NCI-H526 (cell line): Measurements from ENCODE around the gene NECTIN1.

Experiments used
- DNase-seq, 2 experiments: peaks; one replicate each; lab custom pipeline; 2025; lab: John Stamatoyannopoulos, UW

Gene NECTIN1

GRCh38 chr11:119713359-119714040, 15.5 kb downstream of the NECTIN1 start:
- no peak for DNase-seq

GRCh38 chr11:119712459-119713358, 16.3 kb downstream of the NECTIN1 start:
- DNase-seq, result no peak

- no peak for DNase-seq
Observed at GRCh38 chr11:119712006-119712405, 17.0 kb downstream of the NECTIN1 start.

- DNase-seq, result no peak
Observed at GRCh38 chr11:119711476-119711875, 17.5 kb downstream of the NECTIN1 start.

DNA sequence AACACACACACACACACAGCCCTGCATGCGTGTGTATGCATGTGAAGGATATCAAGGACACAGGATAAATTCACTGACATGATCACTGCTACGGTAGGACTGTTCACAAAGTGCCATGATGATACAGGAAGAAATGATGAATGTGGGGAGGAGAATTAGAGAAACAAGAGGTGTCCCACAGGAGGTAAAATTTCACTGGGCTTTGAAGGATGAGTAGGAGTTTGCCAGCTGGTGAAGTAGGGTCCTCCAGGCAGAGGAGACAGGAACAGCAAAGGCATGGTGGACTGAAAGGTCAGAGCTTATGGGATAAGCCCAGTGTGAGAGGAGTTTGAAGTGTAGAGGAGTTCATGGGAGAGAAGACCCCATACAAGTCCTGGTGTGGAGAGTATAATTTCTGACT, 18.6 kb downstream of the NECTIN1 start:
- DNase-seq, result no peak

DNA sequence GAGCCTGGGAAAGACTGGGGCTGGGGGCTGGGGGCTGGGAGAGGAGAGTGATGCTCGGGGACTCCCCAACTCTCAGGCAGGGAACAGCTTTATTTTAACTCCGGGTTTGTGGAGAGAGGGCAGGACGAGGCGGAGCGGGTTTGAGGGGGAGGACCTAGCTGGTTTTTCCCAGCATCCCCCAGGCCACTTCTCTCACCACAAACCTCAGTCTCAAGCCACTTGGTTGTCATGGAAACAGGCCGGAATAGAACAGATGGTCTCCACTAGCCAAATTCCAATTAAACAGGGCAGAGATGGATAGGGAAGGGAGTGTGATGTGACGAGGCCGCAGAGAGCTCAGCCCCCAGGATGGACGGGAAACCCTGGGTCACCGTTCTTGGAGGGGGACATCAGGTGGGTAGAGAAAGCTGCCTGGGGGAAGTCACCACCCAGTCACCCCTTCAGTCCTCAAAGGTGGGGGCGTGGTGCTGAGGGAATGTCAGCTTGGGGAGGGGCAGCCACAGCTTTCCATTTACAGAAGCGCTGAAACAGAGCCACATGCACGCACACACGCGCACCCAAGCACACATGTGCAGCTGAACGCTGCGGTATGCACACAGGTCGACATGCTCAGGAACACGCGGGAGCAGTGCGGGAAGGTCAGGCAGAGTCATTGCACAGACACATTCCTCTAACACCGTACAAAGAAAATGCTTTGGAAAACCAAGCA, 19.2 kb downstream of the NECTIN1 start:
- DNase-seq, result peak in 1 of 2 experiments; percentile 39

DNA sequence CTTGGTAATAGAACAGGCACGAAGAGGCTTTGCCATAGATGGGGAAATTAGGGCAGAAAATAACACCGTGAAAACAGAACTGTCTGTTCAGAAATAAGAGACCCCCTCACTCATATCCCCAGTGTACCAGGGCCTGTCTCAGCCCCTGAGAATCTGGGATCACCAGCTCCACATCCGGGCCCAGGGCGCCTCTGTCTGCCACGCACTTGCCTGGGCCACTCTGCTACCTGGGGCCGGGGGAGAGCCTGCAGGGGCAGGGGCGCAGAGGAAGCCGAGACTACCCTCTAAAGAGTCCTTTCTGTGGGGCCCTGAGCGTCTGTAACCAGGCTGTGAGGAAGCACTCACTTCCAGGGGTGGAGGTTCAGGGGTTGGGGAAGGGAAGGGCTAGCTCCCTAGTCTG, 19.8 kb downstream of the NECTIN1 start:
- no peak for DNase-seq

- no peak for DNase-seq
Observed at GRCh38 chr11:119708384-119708783, 20.6 kb downstream of the NECTIN1 start.

GRCh38 chr11:119706887-119707286, 22.1 kb downstream of the NECTIN1 start:
- no peak for DNase-seq

DNA sequence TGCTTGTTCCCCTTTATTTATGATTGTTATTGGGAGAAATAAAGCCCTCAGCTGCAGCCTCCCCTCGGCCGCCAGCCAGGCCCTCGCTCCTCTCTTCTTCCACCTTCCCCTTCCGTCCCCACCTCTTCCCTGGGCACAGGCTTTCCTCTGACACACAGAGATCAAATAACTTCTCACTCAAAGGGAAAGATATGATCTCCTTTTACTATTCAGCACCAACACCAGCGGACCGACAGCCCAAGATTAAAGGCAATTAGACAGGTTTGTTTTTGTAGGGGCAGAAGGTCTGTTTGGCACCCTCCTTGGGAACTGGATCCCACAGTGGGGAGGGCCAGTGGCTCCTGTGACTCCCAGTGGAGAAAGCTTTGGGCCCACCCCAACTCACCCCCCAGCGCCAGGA, 23.0 kb downstream of the NECTIN1 start:
- no peak for DNase-seq

- DNase-seq, result no peak
Observed at GRCh38 chr11:119705362-119705761, 23.6 kb downstream of the NECTIN1 start.

DNA sequence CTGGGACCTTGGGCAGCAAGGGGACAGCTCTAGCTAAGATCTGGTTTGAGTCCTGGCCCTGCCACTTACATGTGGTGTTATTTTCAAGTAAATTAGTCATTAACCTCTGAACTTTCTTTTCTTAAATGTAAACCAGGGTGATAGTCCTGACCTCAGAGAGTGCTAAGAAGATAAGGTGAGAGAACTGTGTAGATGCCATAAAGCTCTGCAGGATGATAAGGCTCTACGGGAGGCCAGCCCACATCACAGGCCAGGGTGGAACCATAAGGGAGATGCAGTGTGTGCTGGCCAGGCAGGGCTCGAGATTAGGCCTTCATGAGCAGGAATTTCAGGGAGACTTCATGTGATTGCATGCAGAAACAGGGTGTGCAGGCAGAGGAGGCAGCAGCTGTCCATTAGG, 24.2 kb downstream of the NECTIN1 start:
- no peak for DNase-seq

- DNase-seq, result peak in 1 of 2 experiments; percentile 43
Observed at GRCh38 chr11:119701591-119702549, 27.1 kb downstream of the NECTIN1 start.

DNA sequence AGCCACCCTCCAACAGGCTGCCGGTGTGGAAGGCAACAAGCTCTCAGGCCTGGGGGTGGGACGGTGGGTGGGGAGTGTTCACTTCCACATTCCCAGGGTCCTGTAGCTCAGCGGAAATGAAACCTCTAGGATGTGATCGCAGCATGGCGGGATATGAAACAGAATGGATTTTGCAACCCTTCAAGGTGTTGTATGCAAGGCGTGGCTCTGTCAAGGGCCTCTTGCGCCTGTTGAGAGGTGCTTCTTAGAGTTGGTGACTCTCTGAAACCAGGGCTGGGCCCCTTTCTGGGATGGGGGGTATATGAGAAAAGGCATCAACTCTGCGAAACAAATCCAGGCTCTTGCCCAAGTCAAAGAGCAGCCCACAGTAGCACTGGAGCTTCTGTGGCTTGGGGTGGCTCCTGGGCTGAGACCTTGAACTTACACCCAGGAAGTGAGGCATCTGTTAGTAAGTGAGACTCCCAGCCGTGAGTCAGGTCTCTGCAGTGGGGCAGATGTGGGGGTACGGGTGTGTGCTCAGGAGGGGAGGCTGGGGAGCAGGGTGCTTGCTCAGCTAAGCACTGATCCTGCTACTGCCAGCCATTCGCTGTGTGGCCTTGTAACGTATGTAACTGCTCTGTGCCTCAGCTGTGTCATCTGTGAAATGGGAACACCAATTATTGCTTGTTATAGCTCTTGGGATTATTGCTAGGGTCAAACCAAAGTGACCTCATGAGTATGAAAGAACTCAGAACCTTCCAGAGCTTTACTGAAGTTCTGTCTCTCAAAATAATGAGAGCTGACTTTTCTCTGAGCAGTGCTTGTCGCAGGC, 28.3 kb downstream of the NECTIN1 start:
- DNase-seq, result no peak

DNA sequence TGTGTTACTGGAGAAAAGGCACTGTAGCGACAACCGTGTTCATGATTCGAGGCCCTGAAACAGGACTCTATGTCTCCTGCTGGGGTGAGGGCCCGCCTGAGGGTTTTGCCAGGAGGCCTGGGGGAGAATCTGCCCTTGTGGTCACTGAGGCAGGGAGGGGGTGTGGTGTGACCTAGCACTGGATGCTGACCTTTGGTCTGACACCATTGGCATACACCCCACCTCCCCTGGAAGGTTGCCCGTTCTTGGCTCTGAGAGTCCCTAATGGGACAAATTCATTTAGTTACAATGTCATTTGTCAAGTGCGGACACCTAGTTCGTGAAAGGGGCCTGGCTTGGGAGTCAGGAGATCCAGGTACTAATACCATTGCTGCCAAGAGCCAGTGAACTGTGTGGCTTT, 29.0 kb downstream of the NECTIN1 start:
- no peak for DNase-seq

DNA sequence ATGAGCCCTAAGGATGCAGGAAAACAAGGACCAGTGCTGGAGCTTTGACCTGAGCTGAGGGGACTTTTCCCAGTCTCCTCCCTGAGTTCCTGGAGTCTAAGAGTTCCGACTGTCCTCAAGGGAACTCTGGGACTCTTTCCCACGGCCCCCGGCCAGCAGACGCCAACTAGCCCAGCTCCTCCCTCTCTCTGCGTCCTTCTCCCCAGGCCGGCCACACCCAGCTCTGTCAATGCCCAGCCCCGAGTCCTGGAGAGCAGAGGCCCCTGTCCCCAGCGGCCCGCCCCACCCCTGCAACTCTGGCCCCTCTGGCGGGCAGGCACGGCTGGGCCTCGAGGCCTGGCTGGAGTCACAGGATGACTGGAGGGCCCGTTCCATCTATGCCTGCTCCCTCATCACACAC, 29.8 kb downstream of the NECTIN1 start:
- DNase-seq, result no peak

- no peak for DNase-seq
Observed at GRCh38 chr11:119697882-119698281, 31.1 kb downstream of the NECTIN1 start.

DNA sequence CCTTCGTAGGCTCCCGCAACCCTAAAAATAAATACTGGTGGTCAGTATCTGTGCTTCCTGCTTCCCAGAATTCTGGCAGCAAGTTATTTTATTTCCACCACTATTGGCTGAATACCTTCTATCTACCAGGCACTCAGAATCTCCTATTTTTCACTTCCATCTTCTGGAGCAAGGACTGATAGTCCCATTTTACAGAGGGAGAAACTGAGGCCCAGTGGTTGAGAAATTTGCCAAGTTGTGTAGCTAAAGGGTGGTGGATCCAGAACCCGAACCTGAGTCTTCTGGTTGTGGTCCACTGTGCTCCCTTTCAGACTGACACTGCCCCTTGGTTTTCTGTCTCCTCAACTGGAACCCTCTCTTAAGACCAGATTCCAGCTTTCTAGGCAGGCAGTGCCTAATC, 31.6 kb downstream of the NECTIN1 start:
- no peak for DNase-seq

- DNase-seq, result peak; percentile 52 to 78
Observed at GRCh38 chr11:119696378-119697222, 32.4 kb downstream of the NECTIN1 start.

GRCh38 chr11:119694334-119694733, 34.7 kb downstream of the NECTIN1 start:
- peak; percentile 75 to 86 for DNase-seq
